Spinal cord (tissue), 10 donors: ENCODE measurements around the gene AQP12B. TPM values are rescaled to one million over a fixed set of nuclear protein-coding genes. Genes with fewer than 3 reads are reported as not detected.
"Not testable (repeated sequence)": the region's sequence is repeated elsewhere in the genome, so short reads cannot be mapped to it uniquely, and the experiment has no call there.

Experiments used
- DNase-seq, 6 donors: peaks; one replicate each; pipeline versions ENCODE4 v3.0.0 to v3.0.0-alpha.2; 2013 to 2015; ENCODE audit warnings: low spot score in 6 of 6, low read depth in 4 of 6
- H3K27ac ChIP-seq: one replicate; pipeline ENCODE4 v1.5.1; 2013; ENCODE audit warnings: low read depth, low read length, control low read depth
- H3K27me3 ChIP-seq: one replicate; pipeline ENCODE4 v1.6.1; 2013; ENCODE audit warnings: low read length; ENCODE audit not compliant: control insufficient read depth, insufficient read depth
- H3K36me3 ChIP-seq: one replicate; pipeline ENCODE4 v1.6.1; 2013; ENCODE audit warnings: low read length; ENCODE audit not compliant: control insufficient read depth, insufficient read depth
- H3K4me1 ChIP-seq: one replicate; pipeline ENCODE4 v1.6.1; 2013; ENCODE audit warnings: low read length; ENCODE audit not compliant: control insufficient read depth, insufficient read depth
- H3K4me3 ChIP-seq: one replicate; pipeline ENCODE4 v1.5.1; 2013; ENCODE audit warnings: low read depth, low read length, control low read depth
- H3K9me3 ChIP-seq: one replicate; pipeline ENCODE4 v1.6.1; 2013; ENCODE audit warnings: low read length; ENCODE audit not compliant: control insufficient read depth, insufficient read depth
- WGBS: methylation state at CpG from one replicate; pipeline ENCODE4 v1.1.5; 2013; ENCODE audit warnings: missing lambda C conversion rate; ENCODE audit not compliant: insufficient coverage; 5-methylcytosine and 5-hydroxymethylcytosine counted together
- long read RNA-seq, 4 donors: transcript quantifications; one replicate each; lab custom pipeline, GENCODE V29; 2026
- polyA plus RNA-seq, 2 donors: library from polyadenylated mRNA; unstranded; fragments of 120-200 nt; gene quantifications; one replicate each; pipeline ENCODE4 v1.2.1, GENCODE V29; 2013; ENCODE audit not compliant: insufficient read length in 2 of 2
- total RNA-seq, 2 donors: library from RNA; depleted of rRNA in 1 of 2; stranded (reverse); fragments of 120-200 nt in 1 of 2; fragments of >200 nt in 1 of 2; gene quantifications; one replicate each; pipeline versions ENCODE4 v1.2.3 to v1.2.4, GENCODE V29; 2013 to 2014
- donor health status: healthy.

AQP12B gene
- total RNA-seq (not detected), polyA plus RNA-seq (under 1 TPM; 0.44 to 0.56 TPM)
- long read RNA-seq, donor 1 = 0 reads
- long read RNA-seq, donor 2 = 0 reads
- long read RNA-seq, donor 3 = 0 reads
- long read RNA-seq, donor 4 = 0 reads

- not testable (repeated sequence) for DNase-seq, H3K27me3 ChIP-seq, H3K4me1 ChIP-seq, H3K36me3 ChIP-seq, H3K4me3 ChIP-seq, H3K27ac ChIP-seq, H3K9me3 ChIP-seq
- 89% methylated on average over 22 of the region's 37 CpGs for WGBS
Measured at GRCh38 chr2:240682431-240683224, at the start of gene AQP12B. Gene AQP12B (minus strand): TSS chr2:240682885. CDS start chr2:240682837, 48 bp downstream.

GRCh38 chr2:240732184-240732583 lies 49.5 kb upstream of the AQP12B start:
- H3K4me1 ChIP-seq = peaks cover 14% of the 10 kb centered on the region
- DNase-seq = no peak
- no peaks in the 10 kb centered on the region for H3K27me3 ChIP-seq
- H3K27ac ChIP-seq = no peak overlapping the region
- 89% methylated on average over 5 of the region's 5 CpGs for WGBS
- H3K9me3 ChIP-seq = no peaks in the 10 kb centered on the region
- peaks cover 98% of the 10 kb centered on the region for H3K36me3 ChIP-seq
- H3K4me3 ChIP-seq = no peak overlapping the region

GRCh38 chr2:240731178-240731545 lies 48.5 kb upstream of the AQP12B start:
- peaks cover 14% of the 10 kb centered on the region for H3K4me1 ChIP-seq
- no peak overlapping the region for H3K27ac ChIP-seq
- H3K4me3 ChIP-seq = no peak overlapping the region
- 56% methylated on average over 9 of the region's 9 CpGs for WGBS
- DNase-seq = peak in 1 of 6 donors; percentile 64
- no peaks in the 10 kb centered on the region for H3K27me3 ChIP-seq
- peaks cover 98% of the 10 kb centered on the region for H3K36me3 ChIP-seq
- no peaks in the 10 kb centered on the region for H3K9me3 ChIP-seq

GRCh38 chr2:240730501-240731177 lies 48.0 kb upstream of the AQP12B start:
- H3K9me3 ChIP-seq = no peaks in the 10 kb centered on the region
- no peak overlapping the region for H3K4me3 ChIP-seq
- WGBS = 82% methylated on average over 10 of the region's 10 CpGs
- H3K36me3 ChIP-seq = peaks cover 98% of the 10 kb centered on the region
- no peak overlapping the region for H3K27ac ChIP-seq
- H3K27me3 ChIP-seq = no peaks in the 10 kb centered on the region
- peaks cover 14% of the 10 kb centered on the region for H3K4me1 ChIP-seq
- no peak for DNase-seq

GRCh38 chr2:240728827-240729226 lies 46.1 kb upstream of the AQP12B start:
- Histone ChIP-seq H3K27ac (no peak overlapping the region), H3K27me3 (no peaks in the 10 kb centered on the region), H3K4me3 (no peak overlapping the region), H3K9me3 (no peaks in the 10 kb centered on the region), H3K36me3 (peaks cover 98% of the 10 kb centered on the region), H3K4me1 (peaks cover 14% of the 10 kb centered on the region)
- no peak for DNase-seq
- 92% methylated on average over 7 of the region's 7 CpGs for WGBS

GRCh38 chr2:240728361-240728760 lies 45.7 kb upstream of the AQP12B start:
- H3K9me3 ChIP-seq = no peaks in the 10 kb centered on the region
- H3K27ac ChIP-seq = no peak overlapping the region
- DNase-seq = no peak
- no peaks in the 10 kb centered on the region for H3K27me3 ChIP-seq
- peaks cover 14% of the 10 kb centered on the region for H3K4me1 ChIP-seq
- WGBS = 91% methylated on average over 10 of the region's 10 CpGs
- H3K4me3 ChIP-seq = no peak overlapping the region
- H3K36me3 ChIP-seq = peaks cover 98% of the 10 kb centered on the region

- 91% methylated on average over 8 of the region's 15 CpGs for WGBS
- Histone ChIP-seq H3K36me3 (peaks cover 98% of the 10 kb centered on the region), H3K4me1 (peaks cover 14% of the 10 kb centered on the region), H3K9me3 (no peaks in the 10 kb centered on the region), H3K27me3 (no peaks in the 10 kb centered on the region), H3K27ac (no peak overlapping the region), H3K4me3 (no peak overlapping the region)
- no peak for DNase-seq
Measured at GRCh38 chr2:240727913-240728312, 45.2 kb upstream of the AQP12B start.

GRCh38 chr2:240727439-240727838 lies 44.8 kb upstream of the AQP12B start:
- H3K4me1 ChIP-seq = peaks cover 14% of the 10 kb centered on the region
- WGBS = 88% methylated on average over 13 of the region's 14 CpGs
- no peak overlapping the region for H3K4me3 ChIP-seq
- peaks cover 99% of the 10 kb centered on the region for H3K36me3 ChIP-seq
- H3K27me3 ChIP-seq = no peaks in the 10 kb centered on the region
- DNase-seq = no peak
- H3K9me3 ChIP-seq = no peaks in the 10 kb centered on the region
- no peak overlapping the region for H3K27ac ChIP-seq

- H3K9me3 ChIP-seq = no peaks in the 10 kb centered on the region
- no peak overlapping the region for H3K4me3 ChIP-seq
- H3K27me3 ChIP-seq = no peaks in the 10 kb centered on the region
- WGBS = 84% methylated on average over 11 of the region's 14 CpGs
- no peak for DNase-seq
- no peak overlapping the region for H3K27ac ChIP-seq
- peaks cover 99% of the 10 kb centered on the region for H3K36me3 ChIP-seq
- peaks cover 14% of the 10 kb centered on the region for H3K4me1 ChIP-seq
Measured at GRCh38 chr2:240726876-240727275, 44.2 kb upstream of the AQP12B start.
